GM21619 (cell line): ENCODE measurements around the gene MAPK4.
"Not testable (repeated sequence)": the region's sequence is repeated elsewhere in the genome, so short reads cannot be mapped to it uniquely, and the experiment has no call there.

Experiments
- ATAC-seq: cut with Tn5 transposase; IDR thresholded peaks from one replicate; pipeline ENCODE4 v1.9.1; 2021; ENCODE audit not compliant: unreplicated experiment

The MAPK4 gene

GRCh38 chr18:50573196-50573595 lies 13.3 kb downstream of the MAPK4 start:
- ATAC-seq = not testable (repeated sequence)

- no peak for ATAC-seq
Observed at GRCh38 chr18:50573679-50574078, 13.8 kb downstream of the MAPK4 start.

GRCh38 chr18:50578030-50578429 lies 18.1 kb downstream of the MAPK4 start:
- no peak for ATAC-seq

GRCh38 chr18:50578651-50579050 lies 18.8 kb downstream of the MAPK4 start:
- ATAC-seq = no peak

GRCh38 chr18:50579061-50579774 lies 19.3 kb downstream of the MAPK4 start:
- ATAC-seq = no peak

- ATAC-seq = no peak
Observed at GRCh38 chr18:50581517-50581916, 21.6 kb downstream of the MAPK4 start.

GRCh38 chr18:50582500-50582899 lies 22.6 kb downstream of the MAPK4 start:
- ATAC-seq = no peak

- ATAC-seq = no peak
Observed at GRCh38 chr18:50586710-50587109, 26.8 kb downstream of the MAPK4 start.

GRCh38 chr18:50590593-50590992 lies 30.7 kb downstream of the MAPK4 start:
- no peak for ATAC-seq

- ATAC-seq = no peak
Observed at GRCh38 chr18:50594012-50594411, 34.1 kb downstream of the MAPK4 start.

GRCh38 chr18:50594942-50595341 lies 35.1 kb downstream of the MAPK4 start:
- ATAC-seq = no peak

GRCh38 chr18:50602466-50602865 lies 42.6 kb downstream of the MAPK4 start:
- ATAC-seq = no peak

GRCh38 chr18:50606609-50607008 lies 46.7 kb downstream of the MAPK4 start:
- ATAC-seq = no peak

- no peak for ATAC-seq
Observed at GRCh38 chr18:50607378-50607926, 47.6 kb downstream of the MAPK4 start.

- ATAC-seq = not testable (repeated sequence)
Observed at GRCh38 chr18:50609171-50609570, 49.3 kb downstream of the MAPK4 start.

- no peak for ATAC-seq
Observed at GRCh38 chr18:50610349-50610748, 50.5 kb downstream of the MAPK4 start.

GRCh38 chr18:50611529-50611941 lies 51.6 kb downstream of the MAPK4 start:
- no peak for ATAC-seq

- ATAC-seq = no peak
Observed at GRCh38 chr18:50614838-50615237, 55.0 kb downstream of the MAPK4 start.

GRCh38 chr18:50616484-50617048 lies 56.7 kb downstream of the MAPK4 start:
- ATAC-seq = no peak

GRCh38 chr18:50619861-50620275 lies 60.0 kb downstream of the MAPK4 start:
- no peak for ATAC-seq

- no peak for ATAC-seq
Observed at GRCh38 chr18:50620319-50620718, 60.4 kb downstream of the MAPK4 start.

GRCh38 chr18:50621366-50621765 lies 61.5 kb downstream of the MAPK4 start:
- ATAC-seq = no peak
